Mucosa of rectum (tissue), 2 donors: Measurements from ENCODE around the gene POLR2E.
A peak's percentile ranks its signal among the peaks of the same experiment; 100 is the strongest.

ENCODE experiments used
- H3K27ac ChIP-seq, 2 donors: one replicate each; pipeline ENCODE4 v1.7.0; 2013; ENCODE audit warnings: inconsistent platforms in 2 of 2, low read depth in 2 of 2, low read length in 2 of 2
- H3K27me3 ChIP-seq, 2 donors: one replicate each; pipeline ENCODE4 v1.7.0; 2013; ENCODE audit warnings: low read length in 2 of 2; ENCODE audit not compliant: control insufficient read depth in 2 of 2, insufficient read depth in 2 of 2
- H3K36me3 ChIP-seq, 2 donors: one replicate each; pipeline ENCODE4 v1.7.0; 2013; ENCODE audit warnings: low read length in 2 of 2; ENCODE audit not compliant: control insufficient read depth in 2 of 2, insufficient read depth in 2 of 2
- H3K4me1 ChIP-seq, 2 donors: one replicate each; pipeline ENCODE4 v1.7.0; 2013; ENCODE audit warnings: low read length in 2 of 2, mild to moderate bottlenecking in 1 of 2; ENCODE audit not compliant: control insufficient read depth in 2 of 2, insufficient read depth in 2 of 2
- H3K4me3 ChIP-seq, 2 donors: one replicate each; pipeline ENCODE4 v1.7.0; 2013; ENCODE audit warnings: low read length in 2 of 2
- H3K9ac ChIP-seq, 2 donors: one replicate each; pipeline ENCODE4 v1.7.0; 2013; ENCODE audit warnings: low read length in 2 of 2, low read depth in 1 of 2, mild to moderate bottlenecking in 1 of 2
- H3K9me3 ChIP-seq, 2 donors: one replicate each; pipeline ENCODE4 v1.7.0; 2013; ENCODE audit warnings: low read length in 2 of 2; ENCODE audit not compliant: control insufficient read depth in 2 of 2
- donor health status: healthy.
- donor health status: Normal muscosa, but diverticular disease.

Gene POLR2E

GRCh38 chr19:1053176-1054101 lies 41.7 kb downstream of the POLR2E start:
- Histone ChIP-seq H3K27ac (no peak overlapping the region), H3K27me3 (no peaks in the 10 kb centered on the region), H3K9me3 (no peaks in the 10 kb centered on the region), H3K4me1 (no peaks in the 10 kb centered on the region), H3K9ac (no peak overlapping the region), H3K36me3 (peaks cover 0 to 4% of the 10 kb centered on the region in 2 donors), H3K4me3 (no peak overlapping the region)

- Histone ChIP-seq H3K27me3 (no peaks in the 10 kb centered on the region), H3K27ac (no peak overlapping the region), H3K4me1 (peaks cover 0 to 2% of the 10 kb centered on the region in 2 donors), H3K9me3 (no peaks in the 10 kb centered on the region), H3K4me3 (no peak overlapping the region), H3K9ac (no peak overlapping the region), H3K36me3 (peaks cover 0 to 4% of the 10 kb centered on the region in 2 donors)
Measured at GRCh38 chr19:1052349-1052975, 42.7 kb downstream of the POLR2E start.

- no peak overlapping the region for H3K9ac ChIP-seq
Measured at GRCh38 chr19:1051791-1052190, 43.4 kb downstream of the POLR2E start.

GRCh38 chr19:1050989-1051788 lies 44.0 kb downstream of the POLR2E start:
- peaks cover 0 to under 1% of the 10 kb centered on the region in 2 donors for H3K36me3 ChIP-seq
- no peak overlapping the region for H3K4me3 ChIP-seq
- H3K4me1 ChIP-seq = peaks cover 0 to 2% of the 10 kb centered on the region in 2 donors
- H3K27me3 ChIP-seq = no peaks in the 10 kb centered on the region
- no peak overlapping the region for H3K27ac ChIP-seq
- H3K9ac ChIP-seq = no peak overlapping the region
- H3K9me3 ChIP-seq = no peaks in the 10 kb centered on the region

More at GRCh38 chr19:1051791-1052190, 43.4 kb downstream of the POLR2E start:
- Histone ChIP-seq H3K9me3 (no peaks in the 10 kb centered on the region), H3K4me1 (peaks cover 0 to 2% of the 10 kb centered on the region in 2 donors), H3K27ac (no peak overlapping the region), H3K36me3 (peaks cover 0 to 4% of the 10 kb centered on the region in 2 donors), H3K4me3 (no peak overlapping the region), H3K27me3 (no peaks in the 10 kb centered on the region)

GRCh38 chr19:1049800-1050199 lies 45.4 kb downstream of the POLR2E start:
- H3K4me1 ChIP-seq = peaks cover 0 to 2% of the 10 kb centered on the region in 2 donors
- no peak overlapping the region for H3K27ac ChIP-seq
- no peaks in the 10 kb centered on the region for H3K27me3 ChIP-seq
- H3K9ac ChIP-seq = no peak overlapping the region
- no peaks in the 10 kb centered on the region for H3K9me3 ChIP-seq
- no peak overlapping the region for H3K4me3 ChIP-seq
- no peaks in the 10 kb centered on the region for H3K36me3 ChIP-seq

- no peak overlapping the region for H3K4me3 ChIP-seq
- no peaks in the 10 kb centered on the region for H3K36me3 ChIP-seq
- no peak overlapping the region for H3K27ac ChIP-seq
- H3K9me3 ChIP-seq = no peaks in the 10 kb centered on the region
- H3K27me3 ChIP-seq = no peaks in the 10 kb centered on the region
- H3K4me1 ChIP-seq = peaks cover 0 to 2% of the 10 kb centered on the region in 2 donors
- no peak overlapping the region for H3K9ac ChIP-seq
Measured at GRCh38 chr19:1049106-1049505, 46.1 kb downstream of the POLR2E start.

- Histone ChIP-seq H3K27me3 (no peaks in the 10 kb centered on the region), H3K9me3 (no peaks in the 10 kb centered on the region), H3K27ac (peak overlapping the region; percentile 55 to 74), H3K36me3 (no peaks in the 10 kb centered on the region), H3K9ac (no peak overlapping the region), H3K4me1 (peaks cover 5 to 6% of the 10 kb centered on the region in 2 donors), H3K4me3 (no peak overlapping the region)
Measured at GRCh38 chr19:1047696-1048147, 47.5 kb downstream of the POLR2E start.

GRCh38 chr19:1046836-1047695 lies 48.1 kb downstream of the POLR2E start:
- Histone ChIP-seq H3K4me1 (peaks cover 10 to 11% of the 10 kb centered on the region in 2 donors), H3K27me3 (no peaks in the 10 kb centered on the region), H3K9ac (no peak overlapping the region), H3K36me3 (no peaks in the 10 kb centered on the region), H3K27ac (peak overlapping the region; percentile 55 to 74), H3K9me3 (no peaks in the 10 kb centered on the region), H3K4me3 (no peak overlapping the region)

GRCh38 chr19:1046117-1046626 lies 49.0 kb downstream of the POLR2E start:
- no peak overlapping the region for H3K9ac ChIP-seq
- H3K9me3 ChIP-seq = no peaks in the 10 kb centered on the region
- H3K4me1 ChIP-seq = peaks cover 19 to 20% of the 10 kb centered on the region in 2 donors
- H3K27ac ChIP-seq = no peak overlapping the region
- no peaks in the 10 kb centered on the region for H3K27me3 ChIP-seq
- no peaks in the 10 kb centered on the region for H3K36me3 ChIP-seq
- no peak overlapping the region for H3K4me3 ChIP-seq
